Measurements from ENCODE around the gene SLC29A3.

DNA sequence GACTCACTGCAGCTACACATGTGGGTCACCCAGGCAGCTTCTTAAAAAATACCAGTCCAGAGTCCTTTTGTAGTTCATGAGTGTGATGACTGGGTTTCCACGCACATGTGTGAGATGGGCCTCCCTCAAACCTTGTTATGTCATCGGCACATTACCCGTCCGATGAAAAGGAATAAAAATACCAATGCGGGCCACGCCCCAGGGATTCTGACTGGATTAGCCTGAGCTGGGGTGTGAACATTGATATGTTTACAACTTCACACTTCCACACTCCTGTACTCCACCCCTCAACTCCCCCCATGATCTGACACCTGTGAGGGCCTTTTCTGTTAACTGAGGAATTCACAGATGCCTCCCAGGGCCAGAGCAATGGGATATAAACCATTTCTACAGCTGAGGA is 6.2 kb downstream of the SLC29A3 start:
- TF ChIP-seq, protein P1, sequence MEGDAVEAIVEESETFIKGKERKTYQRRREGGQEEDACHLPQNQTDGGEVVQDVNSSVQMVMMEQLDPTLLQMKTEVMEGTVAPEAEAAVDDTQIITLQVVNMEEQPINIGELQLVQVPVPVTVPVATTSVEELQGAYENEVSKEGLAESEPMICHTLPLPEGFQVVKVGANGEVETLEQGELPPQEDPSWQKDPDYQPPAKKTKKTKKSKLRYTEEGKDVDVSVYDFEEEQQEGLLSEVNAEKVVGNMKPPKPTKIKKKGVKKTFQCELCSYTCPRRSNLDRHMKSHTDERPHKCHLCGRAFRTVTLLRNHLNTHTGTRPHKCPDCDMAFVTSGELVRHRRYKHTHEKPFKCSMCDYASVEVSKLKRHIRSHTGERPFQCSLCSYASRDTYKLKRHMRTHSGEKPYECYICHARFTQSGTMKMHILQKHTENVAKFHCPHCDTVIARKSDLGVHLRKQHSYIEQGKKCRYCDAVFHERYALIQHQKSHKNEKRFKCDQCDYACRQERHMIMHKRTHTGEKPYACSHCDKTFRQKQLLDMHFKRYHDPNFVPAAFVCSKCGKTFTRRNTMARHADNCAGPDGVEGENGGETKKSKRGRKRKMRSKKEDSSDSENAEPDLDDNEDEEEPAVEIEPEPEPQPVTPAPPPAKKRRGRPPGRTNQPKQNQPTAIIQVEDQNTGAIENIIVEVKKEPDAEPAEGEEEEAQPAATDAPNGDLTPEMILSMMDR (conservative IDR thresholded peaks at IDR 0.05), result no peak
- no peak for TF ChIP-seq EZH2 (IDR thresholded peaks at IDR 0.05; ENCODE audit: low read depth)
